Lower leg skin (tissue), 4 donors: ENCODE results near the gene C11orf16. TPM values are rescaled to one million over a fixed set of nuclear protein-coding genes. Genes with fewer than 3 reads are reported as not detected.
A peak's percentile ranks its signal among the peaks of the same experiment; 100 is the strongest.

ENCODE experiments used
- DNase-seq, 2 donors: peaks; one replicate each; pipeline ENCODE4 v3.0.0-alpha.2; 2019; ENCODE audit warnings: low spot score in 2 of 2
- H3K4me3 ChIP-seq: fragments of 200-600 bp; sonication (generic); 2 replicates; pipeline ENCODE4 v1.5.1; 2017; ENCODE audit warnings: mild to moderate bottlenecking, low read depth; ENCODE audit not compliant: poor library complexity, severe bottlenecking
- POLR2A ChIP-seq, 2 donors: fragments of 450-650 bp; IDR thresholded peaks; one replicate each; pipeline ENCODE4 v1.6.1; 2016 to 2017; ENCODE audit warnings: antibody characterized with exemption in 2 of 2, mild to moderate bottlenecking in 1 of 2, moderate library complexity in 1 of 2
- WGBS, 2 donors: methylation state at CpG; one replicate each; pipeline ENCODE4 v1.1.5; 2018; 5-methylcytosine and 5-hydroxymethylcytosine counted together
- intact Hi-C: fragments of 100-400 bp; cut with DNase I; formaldehyde crosslinking; loops from one replicate; pipeline ENCODE4 v1.15.0; 2023; ENCODE audit warnings: low total_unique reads
- total RNA-seq, 4 donors: library from RNA; depleted of rRNA; stranded (reverse); fragments of >200 nt; gene quantifications; one replicate each; pipeline ENCODE4 v1.1.0, GENCODE V29; 2016
- TF ChIP-seq, protein P1 (sequence below), 3 donors: fragments of 450-650 bp; IDR thresholded peaks; one replicate each; pipeline ENCODE4 v1.5.1; 2016; ENCODE audit warnings: antibody characterized with exemption in 3 of 3, mild to moderate bottlenecking in 3 of 3, moderate library complexity in 2 of 3

C11orf16 gene
- total RNA-seq, 4 donors from 2014 or later: not detected

- WGBS, 2 donors: 1 to 2% methylated on average over 24 to 26 of the region's 27 CpGs
- peak overlapping the region; percentile 74 for H3K4me3 ChIP-seq
- DNase-seq: peak; percentile 60 to 90
- intact Hi-C loops: no loop called here
- TF ChIP-seq, protein P1, sequence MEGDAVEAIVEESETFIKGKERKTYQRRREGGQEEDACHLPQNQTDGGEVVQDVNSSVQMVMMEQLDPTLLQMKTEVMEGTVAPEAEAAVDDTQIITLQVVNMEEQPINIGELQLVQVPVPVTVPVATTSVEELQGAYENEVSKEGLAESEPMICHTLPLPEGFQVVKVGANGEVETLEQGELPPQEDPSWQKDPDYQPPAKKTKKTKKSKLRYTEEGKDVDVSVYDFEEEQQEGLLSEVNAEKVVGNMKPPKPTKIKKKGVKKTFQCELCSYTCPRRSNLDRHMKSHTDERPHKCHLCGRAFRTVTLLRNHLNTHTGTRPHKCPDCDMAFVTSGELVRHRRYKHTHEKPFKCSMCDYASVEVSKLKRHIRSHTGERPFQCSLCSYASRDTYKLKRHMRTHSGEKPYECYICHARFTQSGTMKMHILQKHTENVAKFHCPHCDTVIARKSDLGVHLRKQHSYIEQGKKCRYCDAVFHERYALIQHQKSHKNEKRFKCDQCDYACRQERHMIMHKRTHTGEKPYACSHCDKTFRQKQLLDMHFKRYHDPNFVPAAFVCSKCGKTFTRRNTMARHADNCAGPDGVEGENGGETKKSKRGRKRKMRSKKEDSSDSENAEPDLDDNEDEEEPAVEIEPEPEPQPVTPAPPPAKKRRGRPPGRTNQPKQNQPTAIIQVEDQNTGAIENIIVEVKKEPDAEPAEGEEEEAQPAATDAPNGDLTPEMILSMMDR (IDR thresholded peaks at IDR 0.05): no peak
- TF ChIP-seq POLR2A (IDR thresholded peaks at IDR 0.05): no peak
Observed at GRCh38 chr11:8871171-8871775, 61.5 kb downstream of the C11orf16 start.

GRCh38 chr11:8870411-8871170, 62.2 kb downstream of the C11orf16 start:
- H3K4me3 ChIP-seq: peak overlapping the region; percentile 74
- intact Hi-C loops: no loop called here
- TF ChIP-seq POLR2A (IDR thresholded peaks at IDR 0.05): no peak
- TF ChIP-seq, protein P1 (IDR thresholded peaks at IDR 0.05): no peak
- peak; percentile 33 to 88 for DNase-seq
- WGBS, 2 donors: 0 to 1% methylated on average over 42 to 46 of the region's 81 CpGs

Other genes starting within 250 kb of the C11orf16 start
- gene AKIP1, start 21.8 kb downstream of the C11orf16 start, total RNA-seq: 10 to 100 TPM; 10.1 to 18.6 (median 13.6) TPM
- not detected for gene ASCL3, start 10.1 kb upstream of the C11orf16 start, total RNA-seq
- 10 to 100 TPM; 40.4 to 54.7 (median 48.0) TPM for gene TMEM9B, start 31.5 kb upstream of the C11orf16 start, total RNA-seq
- 10 to 100 TPM in 1 of 4 donors, 1 to 10 TPM in 3; 1.3 to 15.6 (median 1.9) TPM for gene NRIP3, start 71.1 kb upstream of the C11orf16 start, total RNA-seq
- gene SCUBE2, start 158.7 kb upstream of the C11orf16 start, total RNA-seq: 10 to 100 TPM in 2 of 4 donors, 1 to 10 TPM in 2; 4.4 to 17.3 (median 10.3) TPM